ENCODE data around the gene UBE2S.
"Not testable (repeated sequence)": the region's sequence is repeated elsewhere in the genome, so short reads cannot be mapped to it uniquely, and the experiment has no call there.

Gene UBE2S

GRCh38 chr19:55418185-55418584 is 10.6 kb upstream of the UBE2S start:
- Histone ChIP-seq H2AFZ (ENCODE audit: low read depth, low read length, severe bottlenecking) (no peak overlapping the region), H3K36me3 (ENCODE audit: low read length) (no peaks in the 10 kb centered on the region), H3K27ac (ENCODE audit: low read depth, low read length) (no peak overlapping the region), H3K79me2 (ENCODE audit: insufficient read depth, low read length) (no peaks in the 10 kb centered on the region), H4K20me1 (ENCODE audit: low read depth, low read length) (no peaks in the 10 kb centered on the region), H3K9me2 (replicated peaks; ENCODE audit: insufficient read depth, low read length) (no peaks in the 10 kb centered on the region), H3K27me3 (ENCODE audit: low read length) (no peaks in the 10 kb centered on the region), H3K9ac (ENCODE audit: low read length) (no peak overlapping the region), H3K9me3 (ENCODE audit: insufficient read depth, low read length) (0 out of 2 replicates have a peak, but pooled peaks cover 5% of the 10 kb centered on the region), H3K4me2 (ENCODE audit: low read depth, low read length, poor library complexity, severe bottlenecking) (no peak overlapping the region), H3K4me3 (ENCODE audit: insufficient read depth, low read length, poor library complexity, severe bottlenecking) (no peak overlapping the region), H3F3A (ENCODE audit: insufficient read depth) (no peaks in the 10 kb centered on the region)
- TF ChIP-seq CTCF (IDR thresholded peaks at IDR 0.05; ENCODE audit: insufficient read depth, low read length, poor library complexity, severe bottlenecking): peak; percentile 54
- no peak for TF ChIP-seq EZH2phosphoT487 (conservative IDR thresholded peaks at IDR 0.05; ENCODE audit: low read length)

GRCh38 chr19:55410168-55410567 is 2.6 kb upstream of the UBE2S start:
- H3F3A ChIP-seq (ENCODE audit: insufficient read depth): no peaks in the 10 kb centered on the region; the same call in 1 of the 2 replicates
- no peak overlapping the region for H2AFZ ChIP-seq (ENCODE audit: low read depth, low read length, severe bottlenecking)
- H3K27ac ChIP-seq (ENCODE audit: low read depth, low read length): no peak overlapping the region
- 0 out of 2 replicates have a peak, but pooled peaks cover 4% of the 10 kb centered on the region for H3K27me3 ChIP-seq (ENCODE audit: low read length)
- no peak overlapping the region for H3K4me2 ChIP-seq (ENCODE audit: low read depth, low read length, poor library complexity, severe bottlenecking)
- H3K9me2 ChIP-seq (replicated peaks; ENCODE audit: insufficient read depth, low read length): no peaks in the 10 kb centered on the region
- no peaks in the 10 kb centered on the region for H3K9me3 ChIP-seq (ENCODE audit: insufficient read depth, low read length)
- peaks cover 15% of the 10 kb centered on the region for H3K36me3 ChIP-seq (ENCODE audit: low read length)
- H3K79me2 ChIP-seq (ENCODE audit: insufficient read depth, low read length): peaks cover 22% of the 10 kb centered on the region
- no peak overlapping the region for H3K4me3 ChIP-seq (ENCODE audit: insufficient read depth, low read length, poor library complexity, severe bottlenecking)
- no peak for TF ChIP-seq EZH2phosphoT487 (conservative IDR thresholded peaks at IDR 0.05; ENCODE audit: low read length)
- TF ChIP-seq CTCF (IDR thresholded peaks at IDR 0.05; ENCODE audit: insufficient read depth, low read length, poor library complexity, severe bottlenecking): no peak
- H4K20me1 ChIP-seq (ENCODE audit: low read depth, low read length): peaks cover 12% of the 10 kb centered on the region
- H3K9ac ChIP-seq (ENCODE audit: low read length): no peak overlapping the region

- not testable (repeated sequence) for H2AFZ ChIP-seq (ENCODE audit: low read depth, low read length, severe bottlenecking); H3K9ac ChIP-seq (ENCODE audit: low read length); H3K27me3 ChIP-seq (ENCODE audit: low read length); H3K4me3 ChIP-seq (ENCODE audit: insufficient read depth, low read length, poor library complexity, severe bottlenecking); H3F3A ChIP-seq (ENCODE audit: insufficient read depth); H3K9me2 ChIP-seq (replicated peaks; ENCODE audit: insufficient read depth, low read length); H3K4me2 ChIP-seq (ENCODE audit: low read depth, low read length, poor library complexity, severe bottlenecking); H3K9me3 ChIP-seq (ENCODE audit: insufficient read depth, low read length); H3K27ac ChIP-seq (ENCODE audit: low read depth, low read length)
- peaks cover 12% of the 10 kb centered on the region for H4K20me1 ChIP-seq (ENCODE audit: low read depth, low read length)
- H3K36me3 ChIP-seq (ENCODE audit: low read length): peaks cover 19% of the 10 kb centered on the region
- H3K79me2 ChIP-seq (ENCODE audit: insufficient read depth, low read length): peaks cover 22% of the 10 kb centered on the region
These were observed 1.6 kb upstream of the UBE2S start for GRCh38 chr19:55409179-55409578.

- H2AFZ ChIP-seq (ENCODE audit: low read depth, low read length, severe bottlenecking): peak overlapping the region; percentile 49
- peaks cover under 1% of the 10 kb centered on the region; the same call in 1 of the 2 replicates for H3F3A ChIP-seq (ENCODE audit: insufficient read depth)
- H4K20me1 ChIP-seq (ENCODE audit: low read depth, low read length): peaks cover 15% of the 10 kb centered on the region
- H3K9me2 ChIP-seq (replicated peaks; ENCODE audit: insufficient read depth, low read length): no peaks in the 10 kb centered on the region
- 0 out of 2 replicates have a peak, but pooled peaks cover 4% of the 10 kb centered on the region for H3K27me3 ChIP-seq (ENCODE audit: low read length)
- H3K4me2 ChIP-seq (ENCODE audit: low read depth, low read length, poor library complexity, severe bottlenecking): peak overlapping the region; percentile 60
- TF ChIP-seq CTCF (IDR thresholded peaks at IDR 0.05; ENCODE audit: insufficient read depth, low read length, poor library complexity, severe bottlenecking): no peak
- no peak for TF ChIP-seq EZH2phosphoT487 (conservative IDR thresholded peaks at IDR 0.05; ENCODE audit: low read length)
- peaks cover 22% of the 10 kb centered on the region for H3K79me2 ChIP-seq (ENCODE audit: insufficient read depth, low read length)
- H3K9me3 ChIP-seq (ENCODE audit: insufficient read depth, low read length): no peaks in the 10 kb centered on the region
- peak overlapping the region; percentile 31 for H3K4me3 ChIP-seq (ENCODE audit: insufficient read depth, low read length, poor library complexity, severe bottlenecking)
- peak overlapping the region; percentile 97 for H3K27ac ChIP-seq (ENCODE audit: low read depth, low read length)
- H3K9ac ChIP-seq (ENCODE audit: low read length): peak overlapping the region; percentile 23; the same call in 1 of the 2 replicates
- peaks cover 23% of the 10 kb centered on the region for H3K36me3 ChIP-seq (ENCODE audit: low read length)
These were observed 915 bp upstream of the UBE2S start for GRCh38 chr19:55408533-55408872.
